Left ventricle myocardium superior (tissue), 1 donor: ENCODE results near the gene CD55. TPM values are rescaled to one million over a fixed set of nuclear protein-coding genes. Genes with fewer than 3 reads are reported as not detected.
A peak's percentile ranks its signal among the peaks of the same experiment; 100 is the strongest.

ENCODE experiments used
- ATAC-seq: fragments of 200-7000 bp; cut with Tn5 transposase; one replicate; pipeline ENCODE4 v1.9.1; 2020; ENCODE audit warnings: mild to moderate bottlenecking, moderate library complexity
- DNase-seq: peaks from one replicate; pipeline ENCODE4 v3.0.0-alpha.2; 2020
- intact Hi-C: fragments of 100-400 bp; cut with micrococcal nuclease; formaldehyde crosslinking; loops from one replicate; pipeline ENCODE4 v1.11.0; 2022
- total RNA-seq: library from RNA; stranded (reverse); fragmentation: NEBNext Ultra II Directional; extraction: Animal tissue kit (Norgen Biotek cat#: 25700); gene quantifications from one replicate; pipeline ENCODE4 v1.2.1, GENCODE V29; 2021
- donor health status: DM: no; HTN: yes; CAD: no; lungs with severe emphysema.

Gene CD55
- total RNA-seq, 1 donor from 2014 or later: 72.7 TPM

GRCh38 chr1:207321790-207322645 is 540 bp downstream of the CD55 start:
- DNase-seq (no peak), ATAC-seq (peak; percentile 35)
- intact Hi-C loops: no loop called here

GRCh38 chr1:207323425-207324225 is 2.1 kb downstream of the CD55 start:
- intact Hi-C loops: no loop called here
- DNase-seq: no peak
- no peak for ATAC-seq

- ATAC-seq: no peak
- intact Hi-C loops: no loop called here
- DNase-seq: no peak
These were observed 6.5 kb downstream of the CD55 start for GRCh38 chr1:207328004-207328403.

- intact Hi-C loops: no loop called here
- no peak for ATAC-seq
- no peak for DNase-seq
These were observed 7.5 kb downstream of the CD55 start for GRCh38 chr1:207328908-207329440.

GRCh38 chr1:207329469-207329868 is 8.0 kb downstream of the CD55 start:
- ATAC-seq (no peak), DNase-seq (no peak)
- intact Hi-C loops: no loop called here

GRCh38 chr1:207330011-207330710 is 8.7 kb downstream of the CD55 start:
- no peak for ATAC-seq
- intact Hi-C loops: no loop called here
- no peak for DNase-seq

- intact Hi-C loops: no loop called here
- no peak for ATAC-seq
- no peak for DNase-seq
These were observed 10.2 kb downstream of the CD55 start for GRCh38 chr1:207331354-207332313.

- ATAC-seq: no peak
- DNase-seq: no peak
- intact Hi-C loops: no loop called here
These were observed 11.6 kb downstream of the CD55 start for GRCh38 chr1:207333009-207333600.

GRCh38 chr1:207333620-207334019 is 12.1 kb downstream of the CD55 start:
- ATAC-seq (no peak), DNase-seq (no peak)
- intact Hi-C loops: no loop called here

GRCh38 chr1:207334337-207334736 is 12.9 kb downstream of the CD55 start:
- ATAC-seq (no peak), DNase-seq (no peak)
- intact Hi-C loops: no loop called here

GRCh38 chr1:207335138-207335537 is 13.7 kb downstream of the CD55 start:
- ATAC-seq: no peak
- intact Hi-C loops: no loop called here
- no peak for DNase-seq

- intact Hi-C loops: no loop called here
- ATAC-seq (peak; percentile 66), DNase-seq (no peak)
These were observed 14.4 kb downstream of the CD55 start for GRCh38 chr1:207335695-207336363.

GRCh38 chr1:207336559-207337467 is 15.3 kb downstream of the CD55 start:
- intact Hi-C loops: no loop called here
- ATAC-seq (no peak), DNase-seq (no peak)

GRCh38 chr1:207342332-207342731 is 20.9 kb downstream of the CD55 start:
- intact Hi-C loops: no loop called here
- ATAC-seq: no peak
- no peak for DNase-seq

GRCh38 chr1:207343675-207344074 is 22.2 kb downstream of the CD55 start:
- DNase-seq (no peak), ATAC-seq (no peak)
- intact Hi-C loops: no loop called here

- DNase-seq (no peak), ATAC-seq (no peak)
- intact Hi-C loops: no loop called here
These were observed 22.7 kb downstream of the CD55 start for GRCh38 chr1:207344221-207344620.
